Activated CD4-positive, CD25-positive, alpha-beta regulatory T cell treated with anti-CD3 and anti-CD28 coated beads, Interleukin-2, amount 50 U/mL, for 16 hours (primary cell): ENCODE measurements around the gene TLE3.
A peak's percentile ranks its signal among the peaks of the same experiment; 100 is the strongest.

Source experiments
- DNase-seq: peaks from one replicate; pipeline ENCODE4 v3.0.0-alpha.2; 2020; ENCODE audit warnings: low read depth, low spot score

TLE3 gene

GRCh38 chr15:70031261-70031660 lies 66.5 kb downstream of the TLE3 start:
- no peak for DNase-seq

GRCh38 chr15:70030851-70031250 lies 66.9 kb downstream of the TLE3 start:
- no peak for DNase-seq

GRCh38 chr15:70029297-70029701 lies 68.4 kb downstream of the TLE3 start:
- no peak for DNase-seq

GRCh38 chr15:70027518-70027917 lies 70.2 kb downstream of the TLE3 start:
- DNase-seq, result no peak

- DNase-seq, result no peak
Observed at GRCh38 chr15:70026991-70027390, 70.7 kb downstream of the TLE3 start.

- DNase-seq, result no peak
Observed at GRCh38 chr15:70025413-70026296, 72.1 kb downstream of the TLE3 start.

GRCh38 chr15:70024521-70024920 lies 73.2 kb downstream of the TLE3 start:
- DNase-seq, result no peak

GRCh38 chr15:70023769-70024491 lies 73.8 kb downstream of the TLE3 start:
- DNase-seq, result no peak

- DNase-seq, result peak; percentile 4
Observed at GRCh38 chr15:70023064-70023768, 74.5 kb downstream of the TLE3 start.

GRCh38 chr15:70020229-70020628 lies 77.5 kb downstream of the TLE3 start:
- DNase-seq, result no peak

- DNase-seq, result no peak
Observed at GRCh38 chr15:70018646-70019600, 78.8 kb downstream of the TLE3 start.

- DNase-seq, result no peak
Observed at GRCh38 chr15:70017801-70018200, 79.9 kb downstream of the TLE3 start.

GRCh38 chr15:70017025-70017424 lies 80.7 kb downstream of the TLE3 start:
- no peak for DNase-seq

GRCh38 chr15:70016511-70016994 lies 81.2 kb downstream of the TLE3 start:
- no peak for DNase-seq

GRCh38 chr15:70014860-70015490 lies 82.7 kb downstream of the TLE3 start:
- DNase-seq, result no peak

GRCh38 chr15:70014331-70014730 lies 83.4 kb downstream of the TLE3 start:
- DNase-seq, result no peak

GRCh38 chr15:70013656-70014313 lies 83.9 kb downstream of the TLE3 start:
- no peak for DNase-seq

GRCh38 chr15:70012895-70013294 lies 84.8 kb downstream of the TLE3 start:
- DNase-seq, result no peak

- DNase-seq, result no peak
Observed at GRCh38 chr15:70008697-70009290, 88.9 kb downstream of the TLE3 start.
